ENCODE data around the gene BCHE. TPM values are rescaled to one million over a fixed set of nuclear protein-coding genes. Genes with fewer than 3 reads are reported as not detected.
"Not testable (repeated sequence)": the region's sequence is repeated elsewhere in the genome, so short reads cannot be mapped to it uniquely, and the experiment has no call there.

Gene BCHE
- polyA plus RNA-seq, 4 donors, result 3.0 to 5.8 (median 3.6) TPM; not detected in 1

- FAIRE-seq; H3K27ac ChIP-seq (ENCODE audit: low read depth in 1 of 3, low read length in 2 of 3): not testable (repeated sequence)
- 90 to 96% (median 95%) methylated on average over 15 of the region's 15 CpGs for WGBS, 3 donors
Observed at GRCh38 chr3:165807937-165808336, 29.3 kb downstream of the BCHE start.

GRCh38 chr3:165805946-165806561 lies 31.2 kb downstream of the BCHE start:
- no peaks in the 10 kb centered on the region for H3K4me1 ChIP-seq (ENCODE audit: control insufficient read depth in 3 of 3, insufficient read depth in 2 of 3, low read depth in 1 of 3, low read length in 2 of 3)

More at GRCh38 chr3:165807937-165808336, 29.3 kb downstream of the BCHE start:
- not testable (repeated sequence) for DNase-seq; H3K27me3 ChIP-seq (ENCODE audit: control insufficient read depth in 3 of 3, insufficient read depth in 3 of 3, low read length in 3 of 3); H3K9me3 ChIP-seq (ENCODE audit: control insufficient read depth in 2 of 2, insufficient read depth in 1 of 2, low read depth in 1 of 2, low read length in 1 of 2); H3K36me3 ChIP-seq (ENCODE audit: control insufficient read depth in 3 of 3, insufficient read depth in 2 of 3, low read depth in 1 of 3, low read length in 3 of 3); H3K4me1 ChIP-seq (ENCODE audit: control insufficient read depth in 3 of 3, insufficient read depth in 2 of 3, low read depth in 1 of 3, low read length in 2 of 3); H3K4me3 ChIP-seq (ENCODE audit: low read depth in 1 of 3, low read length in 3 of 3)

DNA sequence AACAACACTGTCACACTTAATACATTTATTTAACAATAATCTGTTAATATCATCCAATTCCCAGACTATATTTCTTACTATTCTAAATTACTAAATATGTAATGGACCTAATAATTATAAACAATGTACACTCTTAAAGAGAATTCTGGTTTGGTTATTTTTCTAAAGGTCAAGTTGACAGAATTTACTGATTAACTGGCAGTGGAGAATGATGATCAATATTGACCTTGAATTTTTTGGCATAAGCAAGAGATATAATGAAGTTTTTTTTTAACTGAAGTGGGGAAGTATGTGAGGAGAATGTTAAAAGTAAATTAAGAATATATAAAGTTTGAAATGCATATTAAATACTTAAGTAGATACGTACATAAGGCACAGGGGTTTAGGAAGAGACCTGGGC lies 33.8 kb downstream of the BCHE start:
- no peak for DNase-seq
- H3K9me3 ChIP-seq (ENCODE audit: control insufficient read depth in 2 of 2, insufficient read depth in 1 of 2, low read depth in 1 of 2, low read length in 1 of 2), result no peaks in the 10 kb centered on the region
- H3K27me3 ChIP-seq (ENCODE audit: control insufficient read depth in 3 of 3, insufficient read depth in 3 of 3, low read length in 3 of 3), result no peaks in the 10 kb centered on the region
- H3K4me3 ChIP-seq (ENCODE audit: low read depth in 1 of 3, low read length in 3 of 3), result no peak overlapping the region
- FAIRE-seq, result no peak
- 80 to 94% (median 84%) methylated on average over 1 of the region's 1 CpG for WGBS, 3 donors
- no peaks in the 10 kb centered on the region for H3K4me1 ChIP-seq (ENCODE audit: control insufficient read depth in 3 of 3, insufficient read depth in 2 of 3, low read depth in 1 of 3, low read length in 2 of 3)
- H3K36me3 ChIP-seq (ENCODE audit: control insufficient read depth in 3 of 3, insufficient read depth in 2 of 3, low read depth in 1 of 3, low read length in 3 of 3), result no peaks in the 10 kb centered on the region
- no peak overlapping the region for H3K27ac ChIP-seq (ENCODE audit: low read depth in 1 of 3, low read length in 2 of 3)

More at GRCh38 chr3:165805946-165806561, 31.2 kb downstream of the BCHE start:
- WGBS, 3 donors, result 35 to 68% (median 47%) methylated on average over 5 of the region's 5 CpGs
- Histone ChIP-seq H3K9me3 (ENCODE audit: control insufficient read depth in 2 of 2, insufficient read depth in 1 of 2, low read depth in 1 of 2, low read length in 1 of 2) (no peaks in the 10 kb centered on the region), H3K27ac (ENCODE audit: low read depth in 1 of 3, low read length in 2 of 3) (no peak overlapping the region), H3K36me3 (ENCODE audit: control insufficient read depth in 3 of 3, insufficient read depth in 2 of 3, low read depth in 1 of 3, low read length in 3 of 3) (no peaks in the 10 kb centered on the region), H3K27me3 (ENCODE audit: control insufficient read depth in 3 of 3, insufficient read depth in 3 of 3, low read length in 3 of 3) (no peaks in the 10 kb centered on the region), H3K4me3 (ENCODE audit: low read depth in 1 of 3, low read length in 3 of 3) (no peak overlapping the region)
- DNase-seq (peak; percentile 9 to 41), FAIRE-seq (no peak)

DNA sequence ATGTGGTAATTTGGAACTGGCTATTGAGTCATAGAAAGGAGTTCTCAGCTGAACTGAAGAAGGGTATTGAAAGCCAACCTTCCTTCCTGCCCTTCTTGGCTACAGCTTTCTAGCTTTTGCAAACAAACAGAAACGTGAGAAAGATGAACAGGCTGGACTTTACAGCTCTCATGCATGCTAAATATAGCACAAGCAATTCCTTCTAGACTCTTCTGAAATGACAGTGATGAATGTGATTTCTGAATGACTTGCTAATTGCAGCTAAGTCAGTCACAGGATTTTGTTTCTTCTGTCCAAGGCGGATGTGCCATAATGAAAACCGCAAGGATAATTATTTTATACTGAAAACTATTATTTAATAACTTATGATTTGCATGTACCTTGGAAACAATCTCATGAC lies 36.3 kb downstream of the BCHE start:
- FAIRE-seq, result no peak
- WGBS, 3 donors, result 55 to 66% (median 60%) methylated on average over 3 of the region's 3 CpGs
- DNase-seq, result no peak
- Histone ChIP-seq H3K36me3 (ENCODE audit: control insufficient read depth in 3 of 3, insufficient read depth in 2 of 3, low read depth in 1 of 3, low read length in 3 of 3) (no peaks in the 10 kb centered on the region), H3K4me3 (ENCODE audit: low read depth in 1 of 3, low read length in 3 of 3) (no peak overlapping the region), H3K9me3 (ENCODE audit: control insufficient read depth in 2 of 2, insufficient read depth in 1 of 2, low read depth in 1 of 2, low read length in 1 of 2) (no peaks in the 10 kb centered on the region), H3K27ac (ENCODE audit: low read depth in 1 of 3, low read length in 2 of 3) (no peak overlapping the region), H3K4me1 (ENCODE audit: control insufficient read depth in 3 of 3, insufficient read depth in 2 of 3, low read depth in 1 of 3, low read length in 2 of 3) (no peaks in the 10 kb centered on the region), H3K27me3 (ENCODE audit: control insufficient read depth in 3 of 3, insufficient read depth in 3 of 3, low read length in 3 of 3) (no peaks in the 10 kb centered on the region)

GRCh38 chr3:165799026-165799425 lies 38.2 kb downstream of the BCHE start:
- FAIRE-seq, result no peak
- Histone ChIP-seq H3K36me3 (ENCODE audit: control insufficient read depth in 3 of 3, insufficient read depth in 2 of 3, low read depth in 1 of 3, low read length in 3 of 3) (no peaks in the 10 kb centered on the region), H3K4me1 (ENCODE audit: control insufficient read depth in 3 of 3, insufficient read depth in 2 of 3, low read depth in 1 of 3, low read length in 2 of 3) (no peaks in the 10 kb centered on the region), H3K9me3 (ENCODE audit: control insufficient read depth in 2 of 2, insufficient read depth in 1 of 2, low read depth in 1 of 2, low read length in 1 of 2) (no peaks in the 10 kb centered on the region), H3K4me3 (ENCODE audit: low read depth in 1 of 3, low read length in 3 of 3) (no peak overlapping the region), H3K27me3 (ENCODE audit: control insufficient read depth in 3 of 3, insufficient read depth in 3 of 3, low read length in 3 of 3) (no peaks in the 10 kb centered on the region), H3K27ac (ENCODE audit: low read depth in 1 of 3, low read length in 2 of 3) (no peak overlapping the region)
- no peak for DNase-seq
- 67 to 75% (median 74%) methylated on average over 1 of the region's 1 CpG for WGBS, 3 donors

- no peak overlapping the region for H3K27ac ChIP-seq (ENCODE audit: low read depth in 1 of 3, low read length in 2 of 3)
- 12 to 43% (median 20%) methylated on average over 2 of the region's 2 CpGs for WGBS, 3 donors
- no peak for DNase-seq
- no peaks in the 10 kb centered on the region for H3K27me3 ChIP-seq (ENCODE audit: control insufficient read depth in 3 of 3, insufficient read depth in 3 of 3, low read length in 3 of 3)
- H3K36me3 ChIP-seq (ENCODE audit: control insufficient read depth in 3 of 3, insufficient read depth in 2 of 3, low read depth in 1 of 3, low read length in 3 of 3), result no peaks in the 10 kb centered on the region
- H3K4me3 ChIP-seq (ENCODE audit: low read depth in 1 of 3, low read length in 3 of 3), result no peak overlapping the region
- H3K9me3 ChIP-seq (ENCODE audit: control insufficient read depth in 2 of 2, insufficient read depth in 1 of 2, low read depth in 1 of 2, low read length in 1 of 2), result no peaks in the 10 kb centered on the region
- H3K4me1 ChIP-seq (ENCODE audit: control insufficient read depth in 3 of 3, insufficient read depth in 2 of 3, low read depth in 1 of 3, low read length in 2 of 3), result no peaks in the 10 kb centered on the region
- FAIRE-seq, result no peak
Observed at GRCh38 chr3:165797551-165797950, 39.7 kb downstream of the BCHE start.

DNA sequence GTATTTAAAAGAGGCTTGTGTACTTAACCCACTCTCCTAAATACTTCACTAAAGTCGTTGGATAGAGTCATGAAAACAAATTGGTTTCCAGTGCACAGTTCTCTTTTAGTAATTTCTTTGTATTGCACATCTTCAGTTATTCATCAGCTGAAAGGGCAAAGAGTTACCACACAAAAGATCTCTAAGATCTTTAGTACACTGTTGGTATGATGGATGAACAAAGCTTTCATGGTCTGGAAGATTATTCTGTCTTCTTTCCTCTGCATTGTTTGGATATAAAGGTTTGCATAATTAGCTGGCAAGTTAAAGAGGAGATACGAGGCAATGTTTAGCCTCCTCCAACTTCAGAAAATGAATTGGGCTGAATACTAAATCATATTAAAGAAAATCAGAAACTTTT lies 40.5 kb downstream of the BCHE start:
- no peak overlapping the region for H3K4me3 ChIP-seq (ENCODE audit: low read depth in 1 of 3, low read length in 3 of 3)
- no peaks in the 10 kb centered on the region for H3K9me3 ChIP-seq (ENCODE audit: control insufficient read depth in 2 of 2, insufficient read depth in 1 of 2, low read depth in 1 of 2, low read length in 1 of 2)
- DNase-seq (no peak), FAIRE-seq (no peak)
- no peaks in the 10 kb centered on the region for H3K27me3 ChIP-seq (ENCODE audit: control insufficient read depth in 3 of 3, insufficient read depth in 3 of 3, low read length in 3 of 3)
- no peak overlapping the region for H3K27ac ChIP-seq (ENCODE audit: low read depth in 1 of 3, low read length in 2 of 3)
- H3K36me3 ChIP-seq (ENCODE audit: control insufficient read depth in 3 of 3, insufficient read depth in 2 of 3, low read depth in 1 of 3, low read length in 3 of 3), result no peaks in the 10 kb centered on the region
- H3K4me1 ChIP-seq (ENCODE audit: control insufficient read depth in 3 of 3, insufficient read depth in 2 of 3, low read depth in 1 of 3, low read length in 2 of 3), result no peaks in the 10 kb centered on the region
- 29 to 36% (median 35%) methylated on average over 2 of the region's 2 CpGs for WGBS, 3 donors

DNA sequence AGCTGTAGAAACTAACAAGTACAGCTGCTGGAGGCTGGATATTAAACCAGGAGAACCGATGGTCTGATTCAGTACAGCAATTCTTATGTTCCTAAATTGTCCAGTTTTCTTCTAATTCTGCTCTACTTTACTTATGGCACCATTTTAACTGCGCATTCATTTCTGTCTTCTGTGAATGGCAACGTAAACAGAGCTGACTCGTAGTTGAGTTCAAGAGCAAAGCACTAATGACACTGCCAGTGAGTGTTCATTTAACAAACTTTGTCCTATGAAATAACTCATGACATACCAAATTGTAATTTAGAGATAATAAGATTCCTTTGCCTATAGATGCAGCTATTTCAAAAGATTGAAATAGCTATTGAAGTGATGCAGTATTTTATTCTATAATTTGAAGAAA lies 48.7 kb downstream of the BCHE start:
- 71 to 78% (median 72%) methylated on average over 4 of the region's 4 CpGs for whole genome bisulfite sequencing, 3 donors
- no peaks in the 10 kb centered on the region for H3K4me1 ChIP-seq (ENCODE audit: control insufficient read depth in 3 of 3, insufficient read depth in 2 of 3, low read depth in 1 of 3, low read length in 2 of 3)
- H3K4me3 ChIP-seq (ENCODE audit: low read depth in 1 of 3, low read length in 3 of 3), result no peak overlapping the region
- no peaks in the 10 kb centered on the region for H3K9me3 ChIP-seq (ENCODE audit: control insufficient read depth in 2 of 2, insufficient read depth in 1 of 2, low read depth in 1 of 2, low read length in 1 of 2)
- DNase-seq (no peak), FAIRE-seq (no peak)
- H3K27ac ChIP-seq (ENCODE audit: low read depth in 1 of 3, low read length in 2 of 3), result no peak overlapping the region
- H3K27me3 ChIP-seq (ENCODE audit: control insufficient read depth in 3 of 3, insufficient read depth in 3 of 3, low read length in 3 of 3), result no peaks in the 10 kb centered on the region
- no peaks in the 10 kb centered on the region for H3K36me3 ChIP-seq (ENCODE audit: control insufficient read depth in 3 of 3, insufficient read depth in 2 of 3, low read depth in 1 of 3, low read length in 3 of 3)

DNA sequence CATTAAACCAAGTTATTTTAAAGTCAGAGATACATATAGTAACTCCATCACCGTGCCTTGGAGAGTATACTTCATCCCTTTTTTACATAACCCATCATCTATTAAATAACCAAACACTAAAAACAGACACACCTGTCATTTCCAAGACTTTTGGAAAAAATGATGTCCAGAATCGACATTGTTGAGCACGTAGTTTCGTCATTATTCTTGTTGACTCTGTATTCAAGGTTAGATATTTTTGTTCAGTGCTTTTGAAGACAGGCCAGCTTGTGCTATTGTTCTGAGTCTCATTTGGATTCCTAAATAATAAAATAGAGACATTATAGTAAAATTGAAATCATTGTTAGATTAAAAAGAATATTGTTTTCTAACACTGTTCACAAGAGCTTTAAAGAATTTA lies 51.2 kb downstream of the BCHE start:
- Histone ChIP-seq H3K27ac (ENCODE audit: low read depth in 1 of 3, low read length in 2 of 3) (no peak overlapping the region), H3K9me3 (ENCODE audit: control insufficient read depth in 2 of 2, insufficient read depth in 1 of 2, low read depth in 1 of 2, low read length in 1 of 2) (no peaks in the 10 kb centered on the region), H3K4me3 (ENCODE audit: low read depth in 1 of 3, low read length in 3 of 3) (no peak overlapping the region), H3K36me3 (ENCODE audit: control insufficient read depth in 3 of 3, insufficient read depth in 2 of 3, low read depth in 1 of 3, low read length in 3 of 3) (no peaks in the 10 kb centered on the region), H3K4me1 (ENCODE audit: control insufficient read depth in 3 of 3, insufficient read depth in 2 of 3, low read depth in 1 of 3, low read length in 2 of 3) (no peaks in the 10 kb centered on the region), H3K27me3 (ENCODE audit: control insufficient read depth in 3 of 3, insufficient read depth in 3 of 3, low read length in 3 of 3) (no peaks in the 10 kb centered on the region)
- 79 to 85% (median 80%) methylated on average over 4 of the region's 4 CpGs for WGBS, 3 donors
- FAIRE-seq, result no peak
- DNase-seq, result no peak
